ENCODE measurements around the gene RAD51D. TPM values are rescaled to one million over a fixed set of nuclear protein-coding genes. Genes with fewer than 3 reads are reported as not detected.

Gene RAD51D
- polyA plus RNA-seq, 2 of the 4 experiments (the other 2 are of a cell fraction) = 18.4 to 23.8 TPM

- no peak for DNase-seq (ENCODE audit: low read depth in 1 of 2, low spot score in 1 of 2)
- H3K4me3 ChIP-seq = peak overlapping the region; percentile 25; the same call in 1 of the 3 replicates
- H3K9me3 ChIP-seq = no peaks in the 10 kb centered on the region
- peak overlapping the region; percentile 55 to 69 for H3K27ac ChIP-seq
- TF ChIP-seq EHMT2 (IDR thresholded peaks at IDR 0.05; ENCODE audit: low read depth) (no peak), POLR2AphosphoS2 (conservative IDR thresholded peaks at IDR 0.05; ENCODE audit: low read length) (no peak), PBX3 (IDR thresholded peaks at IDR 0.05) (no peak), CBX2 (IDR thresholded peaks at IDR 0.05; ENCODE audit: borderline replicate concordance, low read depth) (no peak), ESRRA (IDR thresholded peaks at IDR 0.05; ENCODE audit: borderline replicate concordance, low read length) (no peak), RAD21 (conservative IDR thresholded peaks at IDR 0.05 in 1 of 2, IDR thresholded peaks at IDR 0.05 in 1 of 2) (no peak), ZFP36 (IDR thresholded peaks at IDR 0.05; ENCODE audit: borderline replicate concordance, partially characterized antibody) (no peak), NPAS2 (CRISPR knock-in tag; IDR thresholded peaks at IDR 0.05; ENCODE audit: borderline replicate concordance) (no peak), HES2 (IDR thresholded peaks at IDR 0.05) (no peak), REST (IDR thresholded peaks at IDR 0.05) (no peak), CHD2 (IDR thresholded peaks at IDR 0.05; ENCODE audit: low read length, partially characterized antibody) (no peak), TP53 (CRISPR knock-in tag; IDR thresholded peaks at IDR 0.05) (no peak), NFE2L2 (conservative IDR thresholded peaks at IDR 0.05; ENCODE audit: low read length) (no peak), HOXB5 (CRISPR knock-in tag; IDR thresholded peaks at IDR 0.05) (no peak), NR3C1 (IDR thresholded peaks at IDR 0.05) (no peak), CTCF (IDR thresholded peaks at IDR 0.05) (no peak), EHF (CRISPR knock-in tag; IDR thresholded peaks at IDR 0.05) (no peak)
- POLR2A ChIA-PET = interaction anchor here (1.0 to 1.5 kb wide), 2 partner anchors 11 to 15 kb away, joined by 3 to 8 read pairs; partner anchors contain the start of gene RFFL
- H3K4me2 ChIP-seq = peak overlapping the region; percentile 96
- WGBS (ENCODE audit: missing lambda C conversion rate) = 46% methylated on average over 2 of the region's 2 CpGs
- no peak for FAIRE-seq
- peak in 1 of 2 experiments; percentile 15; a peak in 2 of 6 replicates for ATAC-seq
- peaks cover 70% of the 10 kb centered on the region for H3K4me1 ChIP-seq
- CTCF ChIA-PET = interaction anchor here (0.6 to 2.2 kb wide), 11 partner anchors 10 to 81 kb away, joined by 3 to 13 read pairs (median 3); partner anchors contain the start of genes RAD51D and RFFL
Measured at GRCh38 chr17:35074711-35075707, 44.7 kb downstream of the RAD51D start.
